ENCODE results near the gene MADCAM1.

MADCAM1 gene

DNA sequence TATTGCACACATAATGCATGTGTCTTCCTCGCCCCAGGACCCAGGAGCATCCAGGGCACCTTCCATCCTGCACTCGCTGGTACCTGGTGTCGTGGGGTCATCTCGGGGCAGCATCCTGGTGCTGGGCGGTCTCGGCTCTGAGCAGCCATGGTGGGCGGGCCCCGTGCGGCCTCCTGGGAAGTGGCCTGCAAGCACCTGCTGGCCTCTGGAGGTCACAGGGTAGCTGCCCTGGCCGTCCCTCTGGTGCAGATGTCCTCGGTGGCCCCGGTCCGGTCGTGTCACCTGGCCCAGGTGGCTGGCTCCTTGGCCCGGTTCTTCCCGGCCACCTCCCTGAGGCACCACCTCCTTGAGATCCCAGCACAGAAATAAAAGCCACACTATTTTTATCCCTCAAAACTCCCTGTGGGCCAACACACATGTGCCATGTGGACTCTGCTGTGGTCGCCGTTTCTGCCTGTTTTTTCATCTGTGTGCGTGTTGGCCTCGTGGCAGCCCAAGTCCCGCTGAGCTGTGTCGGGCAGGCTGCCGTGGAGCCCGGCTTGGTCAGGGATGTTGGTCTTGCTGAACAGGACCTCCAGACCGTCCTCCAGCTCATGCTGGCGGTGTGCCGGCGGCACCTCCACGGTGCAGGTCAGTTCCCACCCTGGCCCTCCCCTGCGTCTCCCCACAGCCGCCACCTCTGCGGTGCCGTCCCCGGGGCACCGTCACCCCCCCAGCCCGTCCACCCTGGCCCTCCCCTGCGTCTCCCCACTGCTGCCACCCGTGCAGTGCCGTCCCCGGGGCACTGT lies 42.5 kb downstream of the MADCAM1 start:
- H3K27ac ChIP-seq, result no peak overlapping the region
- TF ChIP-seq, protein P1, sequence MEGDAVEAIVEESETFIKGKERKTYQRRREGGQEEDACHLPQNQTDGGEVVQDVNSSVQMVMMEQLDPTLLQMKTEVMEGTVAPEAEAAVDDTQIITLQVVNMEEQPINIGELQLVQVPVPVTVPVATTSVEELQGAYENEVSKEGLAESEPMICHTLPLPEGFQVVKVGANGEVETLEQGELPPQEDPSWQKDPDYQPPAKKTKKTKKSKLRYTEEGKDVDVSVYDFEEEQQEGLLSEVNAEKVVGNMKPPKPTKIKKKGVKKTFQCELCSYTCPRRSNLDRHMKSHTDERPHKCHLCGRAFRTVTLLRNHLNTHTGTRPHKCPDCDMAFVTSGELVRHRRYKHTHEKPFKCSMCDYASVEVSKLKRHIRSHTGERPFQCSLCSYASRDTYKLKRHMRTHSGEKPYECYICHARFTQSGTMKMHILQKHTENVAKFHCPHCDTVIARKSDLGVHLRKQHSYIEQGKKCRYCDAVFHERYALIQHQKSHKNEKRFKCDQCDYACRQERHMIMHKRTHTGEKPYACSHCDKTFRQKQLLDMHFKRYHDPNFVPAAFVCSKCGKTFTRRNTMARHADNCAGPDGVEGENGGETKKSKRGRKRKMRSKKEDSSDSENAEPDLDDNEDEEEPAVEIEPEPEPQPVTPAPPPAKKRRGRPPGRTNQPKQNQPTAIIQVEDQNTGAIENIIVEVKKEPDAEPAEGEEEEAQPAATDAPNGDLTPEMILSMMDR (conservative IDR thresholded peaks at IDR 0.05), result no peak
- TF ChIP-seq ZFX (IDR thresholded peaks at IDR 0.05), result no peak

DNA sequence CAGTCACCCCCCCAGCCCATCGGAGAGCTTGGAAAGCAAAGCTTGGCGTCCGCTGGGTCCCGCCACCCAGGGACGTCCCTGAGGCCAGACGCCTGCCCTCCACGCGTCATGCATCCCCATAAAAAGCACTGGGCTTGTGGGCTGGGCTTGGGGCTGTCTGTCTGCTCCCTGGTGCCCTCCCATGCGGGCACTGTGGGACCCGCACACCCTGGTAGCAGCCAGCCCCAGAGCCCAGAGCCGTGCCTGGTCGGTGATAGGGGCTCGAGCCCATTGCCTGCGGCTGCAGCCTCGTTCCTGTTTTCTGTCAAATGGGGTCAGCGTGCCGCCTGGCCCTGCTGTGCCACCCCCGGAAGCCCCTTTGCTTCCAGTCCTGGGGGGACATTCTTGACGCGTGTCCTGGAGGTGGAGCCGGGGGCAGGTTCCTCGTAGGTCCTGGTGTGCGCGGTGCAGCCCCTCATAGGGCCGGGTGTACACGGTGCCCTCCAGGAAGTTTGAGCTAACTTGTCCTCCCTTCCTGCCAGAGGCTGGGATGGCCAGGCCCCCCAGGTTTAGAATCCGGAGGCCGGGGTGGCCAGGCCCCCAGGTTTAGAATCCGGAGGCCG lies 43.2 kb downstream of the MADCAM1 start:
- TF ChIP-seq ZFX (IDR thresholded peaks at IDR 0.05), result no peak
- TF ChIP-seq, protein P1 (conservative IDR thresholded peaks at IDR 0.05), result no peak
- H3K27ac ChIP-seq, result no peak overlapping the region

DNA sequence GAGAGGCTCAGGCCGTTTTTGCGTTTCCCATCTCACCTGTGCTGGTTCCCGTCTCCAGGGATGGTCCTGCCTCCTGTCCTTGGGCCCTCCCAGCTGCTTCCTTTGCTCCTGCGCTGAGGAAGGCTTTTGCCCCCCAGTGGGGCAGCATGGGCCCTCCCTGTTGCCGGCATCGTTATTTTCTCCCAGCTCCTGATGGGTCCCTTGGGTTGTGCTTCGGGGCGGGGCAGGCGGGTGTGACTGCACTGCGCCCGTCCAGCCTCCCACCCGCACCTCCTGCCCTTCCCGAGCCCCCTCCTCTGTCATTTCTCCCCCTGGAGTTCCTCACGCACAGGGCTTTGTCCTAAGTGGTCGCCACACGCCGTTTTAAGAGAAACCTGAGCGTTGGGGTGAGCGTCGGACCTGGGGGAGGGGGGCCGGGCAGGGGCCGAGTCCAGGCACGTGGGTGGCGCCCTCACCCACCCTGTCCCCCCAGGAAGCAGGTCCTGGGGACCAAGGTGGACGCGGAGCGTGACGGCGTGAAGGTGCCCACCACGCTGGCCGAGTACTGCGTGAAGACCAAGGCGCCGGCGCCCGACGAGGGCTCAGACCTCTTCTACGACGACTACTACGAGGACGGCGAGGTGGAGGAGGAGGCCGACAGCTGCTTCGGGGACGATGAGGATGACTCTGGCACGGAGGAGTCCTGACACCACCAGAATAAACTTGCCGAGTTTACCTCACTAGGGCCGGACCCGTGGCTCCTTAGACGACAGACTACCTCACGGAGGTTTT lies 44.8 kb downstream of the MADCAM1 start:
- no peak overlapping the region for H3K27ac ChIP-seq
- no peak for TF ChIP-seq ZFX (IDR thresholded peaks at IDR 0.05)

DNA sequence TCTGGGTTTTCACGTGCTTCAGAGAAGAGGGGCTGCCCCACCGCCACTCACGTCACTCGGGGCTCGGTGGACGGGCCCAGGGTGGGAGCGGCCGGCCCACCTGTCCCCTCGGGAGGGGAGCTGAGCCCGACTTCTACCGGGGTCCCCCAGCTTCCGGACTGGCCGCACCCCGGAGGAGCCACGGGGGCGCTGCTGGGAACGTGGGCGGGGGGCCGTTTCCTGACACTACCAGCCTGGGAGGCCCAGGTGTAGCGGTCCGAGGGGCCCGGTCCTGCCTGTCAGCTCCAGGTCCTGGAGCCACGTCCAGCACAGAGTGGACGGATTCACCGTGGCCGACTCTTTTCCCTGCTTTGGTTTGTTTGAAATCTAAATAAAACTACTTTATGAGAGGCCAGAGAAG lies 45.4 kb downstream of the MADCAM1 start:
- TF ChIP-seq ZFX (IDR thresholded peaks at IDR 0.05), result no peak
- TF ChIP-seq, protein P1 (conservative IDR thresholded peaks at IDR 0.05), result no peak
- no peak overlapping the region for H3K27ac ChIP-seq

DNA sequence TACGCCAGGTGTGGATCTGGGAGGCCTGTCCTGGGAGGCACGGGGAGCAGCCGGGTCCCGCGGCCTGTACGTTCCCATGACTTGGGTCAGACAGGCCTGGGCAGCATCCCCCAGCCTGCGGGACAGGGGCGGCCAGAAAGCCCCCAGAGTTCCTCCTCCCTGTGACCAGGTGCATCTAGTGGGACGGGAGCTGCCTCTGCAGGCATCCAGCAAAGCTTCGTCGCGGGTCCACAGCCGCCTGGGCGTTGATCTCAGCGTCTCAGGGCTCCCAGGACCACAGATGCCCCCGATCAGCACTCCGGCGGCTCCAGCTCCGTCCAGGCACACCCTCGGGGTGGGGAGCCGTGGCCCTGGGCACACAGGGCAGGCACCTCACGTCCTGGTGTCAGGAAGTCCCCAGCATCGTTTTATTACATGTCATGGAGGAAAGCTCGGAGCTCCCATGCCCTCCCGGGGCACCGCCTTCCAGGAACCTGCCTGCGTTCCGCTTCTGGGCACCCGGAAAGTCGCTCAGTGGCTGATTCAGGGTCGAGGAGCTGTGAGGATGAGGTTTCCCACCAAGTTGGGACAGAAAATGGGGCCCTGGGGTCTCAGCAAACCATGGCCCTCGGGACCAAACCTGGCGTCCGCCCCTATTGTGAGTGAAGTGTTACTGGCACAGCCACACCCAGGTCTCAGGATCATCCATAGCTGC lies 46.0 kb downstream of the MADCAM1 start:
- TF ChIP-seq, protein P1 (conservative IDR thresholded peaks at IDR 0.05), result no peak
- no peak for TF ChIP-seq ZFX (IDR thresholded peaks at IDR 0.05)
- H3K27ac ChIP-seq, result no peak overlapping the region

DNA sequence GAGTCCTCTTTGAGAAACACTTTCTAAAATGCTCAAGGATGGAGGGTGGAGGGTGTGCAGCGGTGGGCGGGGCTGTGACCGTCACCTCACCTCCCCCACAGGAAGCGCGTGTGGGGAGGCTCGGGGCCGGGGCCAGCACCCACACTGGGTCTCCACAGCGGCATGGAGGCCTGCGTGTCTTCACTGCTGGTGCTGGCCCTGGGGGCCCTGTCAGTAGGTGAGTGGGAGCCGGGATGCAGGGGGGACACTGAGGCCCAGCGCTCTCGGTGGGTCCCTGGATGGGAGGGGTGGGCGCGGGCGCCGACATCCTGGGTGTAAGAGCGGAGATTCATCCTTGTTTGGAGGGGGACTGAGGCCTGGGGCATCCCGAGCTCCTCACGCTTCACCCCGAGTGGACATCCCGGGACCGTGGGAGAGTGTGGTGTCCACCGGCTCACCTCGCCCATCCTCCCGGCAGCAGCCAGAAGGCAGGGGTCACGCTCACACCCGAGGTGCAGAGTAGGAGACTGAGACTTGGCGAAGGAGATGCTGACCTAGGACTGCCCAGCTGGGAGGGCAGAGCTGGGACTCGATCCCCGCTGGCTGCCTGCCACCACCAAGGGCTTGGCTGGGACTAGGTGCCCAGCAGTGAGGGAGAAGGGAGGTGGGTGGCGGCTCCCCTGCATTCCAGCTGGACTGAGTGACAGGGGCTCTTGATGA lies 47.8 kb downstream of the MADCAM1 start, which contains the start of gene GZMM:
TSS of gene GZMM (plus strand) at position 144 of the 699 bp plus-strand sequence. CDS start at position 163, 19 bp downstream.
- H3K27ac ChIP-seq, result no peak within 1 kb of the TSS

More for the DNA sequence above, 47.8 kb downstream of the MADCAM1 start, which contains the start of gene GZMM:
- TF ChIP-seq, protein P1 (conservative IDR thresholded peaks at IDR 0.05), result no peak
- TF ChIP-seq ZFX (IDR thresholded peaks at IDR 0.05), result no peak

All from C4-2B (cell line).